ENCODE results near the gene UBXN4.
"Not testable (repeated sequence)": the region's sequence is repeated elsewhere in the genome, so short reads cannot be mapped to it uniquely, and the experiment has no call there.

The UBXN4 gene

GRCh38 chr2:135802350-135802749 is 60.7 kb downstream of the UBXN4 start:
- Histone ChIP-seq H3K4me3 (ENCODE audit: low read length) (no peak overlapping the region), H3K27me3 (replicated peaks; ENCODE audit: insufficient read depth, low read length) (no peaks in the 10 kb centered on the region), H3K9me2 (replicated peaks; ENCODE audit: insufficient read depth, low read length) (no peaks in the 10 kb centered on the region), H3K36me3 (replicated peaks; ENCODE audit: insufficient read depth, low read length) (no peaks in the 10 kb centered on the region), H3K4me1 (ENCODE audit: low read length) (no peaks in the 10 kb centered on the region), H4K20me1 (ENCODE audit: insufficient read depth, low read length) (no peaks in the 10 kb centered on the region), H3K79me2 (ENCODE audit: low read length) (no peaks in the 10 kb centered on the region), H3K4me2 (ENCODE audit: low read depth, low read length) (no peak overlapping the region), H2AFZ (ENCODE audit: low read length) (no peak overlapping the region), H3K9me3 (replicated peaks; ENCODE audit: insufficient read depth, low read length) (no peaks in the 10 kb centered on the region), H3K9ac (ENCODE audit: low read length) (no peak overlapping the region), H3F3A (ENCODE audit: insufficient read depth, low read length) (no peaks in the 10 kb centered on the region), H3K27ac (ENCODE audit: low read length) (no peak overlapping the region)
- no peak for TF ChIP-seq EZH2phosphoT487 (IDR thresholded peaks at IDR 0.05; ENCODE audit: low read length)
- no peak for DNase-seq

GRCh38 chr2:135803278-135803677 is 61.6 kb downstream of the UBXN4 start:
- Histone ChIP-seq H3K27ac (ENCODE audit: low read length) (no peak overlapping the region), H3K36me3 (replicated peaks; ENCODE audit: insufficient read depth, low read length) (no peaks in the 10 kb centered on the region), H4K20me1 (ENCODE audit: insufficient read depth, low read length) (no peaks in the 10 kb centered on the region), H3K4me3 (ENCODE audit: low read length) (no peak overlapping the region), H2AFZ (ENCODE audit: low read length) (no peak overlapping the region), H3K4me1 (ENCODE audit: low read length) (no peaks in the 10 kb centered on the region), H3K9ac (ENCODE audit: low read length) (no peak overlapping the region), H3K9me3 (replicated peaks; ENCODE audit: insufficient read depth, low read length) (no peaks in the 10 kb centered on the region), H3K79me2 (ENCODE audit: low read length) (no peaks in the 10 kb centered on the region), H3K4me2 (ENCODE audit: low read depth, low read length) (no peak overlapping the region), H3K9me2 (replicated peaks; ENCODE audit: insufficient read depth, low read length) (no peaks in the 10 kb centered on the region), H3F3A (ENCODE audit: insufficient read depth, low read length) (no peaks in the 10 kb centered on the region), H3K27me3 (replicated peaks; ENCODE audit: insufficient read depth, low read length) (no peaks in the 10 kb centered on the region)
- no peak for TF ChIP-seq CTCF (IDR thresholded peaks at IDR 0.05; ENCODE audit: low read length)
- no peak for TF ChIP-seq EZH2phosphoT487 (IDR thresholded peaks at IDR 0.05; ENCODE audit: low read length)
- DNase-seq, result no peak

DNA sequence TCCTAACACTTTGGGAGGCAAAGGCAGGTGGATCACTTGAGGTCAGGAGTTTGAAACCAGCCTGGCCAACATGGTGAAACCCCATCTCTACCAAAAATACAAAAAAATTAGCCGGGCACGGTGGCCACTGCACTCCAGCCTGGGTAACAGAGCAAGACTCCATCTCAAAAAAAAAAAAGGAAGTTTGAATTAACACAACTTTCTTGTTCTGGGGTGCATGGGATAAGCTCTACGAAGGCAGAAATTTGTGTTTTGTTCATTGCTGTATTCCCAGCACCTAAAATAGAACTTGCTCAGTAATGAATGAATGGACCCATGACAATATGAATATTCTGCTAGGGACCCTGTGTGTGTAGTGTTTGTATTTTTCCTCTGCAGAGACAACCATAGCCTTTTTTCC is 66.2 kb downstream of the UBXN4 start:
- H3K4me2 ChIP-seq (ENCODE audit: low read depth, low read length); H3K79me2 ChIP-seq (ENCODE audit: low read length); H3F3A ChIP-seq (ENCODE audit: insufficient read depth, low read length); H2AFZ ChIP-seq (ENCODE audit: low read length); H3K9me3 ChIP-seq (replicated peaks; ENCODE audit: insufficient read depth, low read length); H3K4me3 ChIP-seq (ENCODE audit: low read length); H3K4me1 ChIP-seq (ENCODE audit: low read length); DNase-seq; H3K27ac ChIP-seq (ENCODE audit: low read length); H4K20me1 ChIP-seq (ENCODE audit: insufficient read depth, low read length); H3K27me3 ChIP-seq (replicated peaks; ENCODE audit: insufficient read depth, low read length); H3K9me2 ChIP-seq (replicated peaks; ENCODE audit: insufficient read depth, low read length); H3K36me3 ChIP-seq (replicated peaks; ENCODE audit: insufficient read depth, low read length); H3K9ac ChIP-seq (ENCODE audit: low read length): not testable (repeated sequence)

GRCh38 chr2:135812907-135813511 is 71.4 kb downstream of the UBXN4 start:
- Histone ChIP-seq H3K4me2 (ENCODE audit: low read depth, low read length) (no peak overlapping the region), H3K27ac (ENCODE audit: low read length) (no peak overlapping the region), H3K4me1 (ENCODE audit: low read length) (no peaks in the 10 kb centered on the region), H2AFZ (ENCODE audit: low read length) (no peak overlapping the region), H3K4me3 (ENCODE audit: low read length) (no peak overlapping the region), H3K9ac (ENCODE audit: low read length) (no peak overlapping the region), H3K27me3 (replicated peaks; ENCODE audit: insufficient read depth, low read length) (no peaks in the 10 kb centered on the region), H4K20me1 (ENCODE audit: insufficient read depth, low read length) (no peaks in the 10 kb centered on the region), H3F3A (ENCODE audit: insufficient read depth, low read length) (no peaks in the 10 kb centered on the region), H3K36me3 (replicated peaks; ENCODE audit: insufficient read depth, low read length) (no peaks in the 10 kb centered on the region), H3K9me3 (replicated peaks; ENCODE audit: insufficient read depth, low read length) (no peaks in the 10 kb centered on the region), H3K9me2 (replicated peaks; ENCODE audit: insufficient read depth, low read length) (no peaks in the 10 kb centered on the region), H3K79me2 (ENCODE audit: low read length) (no peaks in the 10 kb centered on the region)
- TF ChIP-seq EZH2phosphoT487 (IDR thresholded peaks at IDR 0.05; ENCODE audit: low read length) (no peak), CTCF (IDR thresholded peaks at IDR 0.05; ENCODE audit: low read length) (no peak), EZH2 (optimal IDR thresholded peaks at IDR 0.05; ENCODE audit: low read depth, low read length) (no peak)
- DNase-seq, result no peak

All from MM.1S (cell line).